IMR-90 (cell line): ENCODE measurements around the gene POU4F1. TPM values are rescaled to one million over a fixed set of nuclear protein-coding genes. Genes with fewer than 3 reads are reported as not detected.

Experiments used
- ATAC-seq: fragments of 200-7000 bp; cut with Tn5 transposase; 2 replicates; pipeline ENCODE4 v1.9.1; 2020; ENCODE audit warnings: low read depth, mild to moderate bottlenecking, moderate library complexity
- BruUV-seq: library from RNA; stranded (reverse); fragments of 400-500 nt; replicated peaks from 2 replicates; lab custom pipeline; 2021; lab: Mats Ljungman, UMichigan
- CTCF ChIA-PET: fragments of 300-600 bp; formaldehyde crosslinking; extraction: SDS; loops from one replicate; lab custom pipeline; 2021; ENCODE audit warnings: antibody characterized with exemption; lab: Yijun Ruan, JAX
- POLR2A ChIA-PET: fragments of 300-600 bp; sonication (Branson Sonifier 250); formaldehyde crosslinking; loops from one replicate; lab custom pipeline; 2022; ENCODE audit warnings: antibody characterized with exemption; ENCODE audit not compliant: unreplicated experiment; lab: Charles Lee
- DNase-seq: peaks from one replicate; pipeline ENCODE4 v3.0.0; 2013
- H2AFZ ChIP-seq: replicated peaks from 2 replicates; pipeline ENCODE3; 2013; ENCODE audit warnings: low read length, mild to moderate bottlenecking; ENCODE audit not compliant: poor library complexity
- H2AK5ac ChIP-seq: 2 replicates; pipeline ENCODE4 v1.6.1; 2013; ENCODE audit warnings: low read depth, low read length, inconsistent platforms
- H2AK9ac ChIP-seq: replicated peaks from 2 replicates; pipeline ENCODE3; 2013; ENCODE audit warnings: mild to moderate bottlenecking, low read depth, low read length, moderate library complexity; ENCODE audit not compliant: poor library complexity
- H2BK120ac ChIP-seq: 2 replicates; pipeline ENCODE4 v1.6.1; 2013; ENCODE audit warnings: low read depth, low read length, inconsistent platforms
- H2BK15ac ChIP-seq: 3 replicates; pipeline ENCODE4 v1.6.1; 2013; ENCODE audit warnings: low read depth, low read length, inconsistent platforms
- H2BK20ac ChIP-seq: 2 replicates; pipeline ENCODE4 v1.6.1; 2013; ENCODE audit warnings: low read depth, mild to moderate bottlenecking, inconsistent platforms, low read length, moderate library complexity
- H2BK5ac ChIP-seq: 2 replicates; pipeline ENCODE4 v1.6.1; 2013; ENCODE audit warnings: mild to moderate bottlenecking, low read depth, low read length, inconsistent platforms; ENCODE audit not compliant: poor library complexity, severe bottlenecking
- H3K14ac ChIP-seq: replicated peaks from 2 replicates; pipeline ENCODE4 v1.6.1; 2013; ENCODE audit warnings: low read depth, low read length, inconsistent platforms
- H3K18ac ChIP-seq: 2 replicates; pipeline ENCODE4 v1.6.1; 2013; ENCODE audit warnings: low read depth, low read length, control low read depth
- H3K23ac ChIP-seq: 2 replicates; pipeline ENCODE4 v1.6.1; 2013; ENCODE audit warnings: low read depth, low read length, inconsistent platforms
- H3K27ac ChIP-seq: 2 replicates; pipeline ENCODE4 v1.5.1; 2013; ENCODE audit warnings: mild to moderate bottlenecking, control low read depth, low read length; ENCODE audit not compliant: insufficient read depth
- H3K27me3 ChIP-seq: 2 replicates; pipeline ENCODE4 v1.6.1; 2013; ENCODE audit warnings: low read length; ENCODE audit not compliant: control insufficient read depth, insufficient read depth
- H3K36me3 ChIP-seq: 2 replicates; pipeline ENCODE4 v1.6.1; 2013; ENCODE audit warnings: low read length, mixed read lengths; ENCODE audit not compliant: control insufficient read depth, insufficient read depth
- H3K4ac ChIP-seq: 2 replicates; pipeline ENCODE4 v1.6.1; 2013; ENCODE audit warnings: low read depth, low read length, inconsistent platforms
- H3K4me1 ChIP-seq: 2 replicates; pipeline ENCODE4 v1.6.1; 2013; ENCODE audit warnings: low read length, mixed read lengths; ENCODE audit not compliant: control insufficient read depth, insufficient read depth
- H3K4me2 ChIP-seq: 2 replicates; pipeline ENCODE4 v1.6.1; 2013; ENCODE audit warnings: low read depth, mild to moderate bottlenecking, control low read depth, low read length, moderate library complexity
- H3K4me3 ChIP-seq: 2 replicates; pipeline ENCODE4 v1.5.1; 2013; ENCODE audit warnings: low read depth, mild to moderate bottlenecking, control low read depth, low read length, moderate library complexity; ENCODE audit not compliant: insufficient read depth
- H3K56ac ChIP-seq: 2 replicates; pipeline ENCODE4 v1.6.1; 2013; ENCODE audit warnings: low read length, inconsistent platforms; ENCODE audit not compliant: insufficient read depth; ENCODE audit errors: extremely low read depth
- H3K79me1 ChIP-seq, 2 experiments: 2 replicates each; pipeline ENCODE4 v1.6.1; 2013; ENCODE audit warnings: low read length in 2 of 2, inconsistent platforms in 1 of 2, low read depth in 1 of 2
- H3K9ac ChIP-seq: 2 replicates; pipeline ENCODE4 v1.6.1; 2013; ENCODE audit warnings: low read depth, low read length, control low read depth
- H3K9me1 ChIP-seq: 2 replicates; pipeline ENCODE4 v1.6.1; 2013; ENCODE audit warnings: low read length, inconsistent platforms; ENCODE audit not compliant: insufficient read depth
- H3K9me3 ChIP-seq: 2 replicates; pipeline ENCODE4 v1.6.1; 2013; ENCODE audit warnings: low read length; ENCODE audit not compliant: control insufficient read depth, insufficient read depth
- H4K20me1 ChIP-seq: 2 replicates; pipeline ENCODE4 v1.6.1; 2013; ENCODE audit warnings: low read length, inconsistent platforms; ENCODE audit not compliant: insufficient read depth
- H4K5ac ChIP-seq: 2 replicates; pipeline ENCODE4 v1.6.1; 2013; ENCODE audit warnings: mild to moderate bottlenecking, low read depth, low read length, control low read depth
- H4K8ac ChIP-seq, 2 experiments: 2 replicates each; pipeline ENCODE4 v1.6.1; 2013; ENCODE audit warnings: low read depth in 2 of 2, low read length in 2 of 2, control low read depth in 1 of 2, inconsistent platforms in 1 of 2
- H4K91ac ChIP-seq: 2 replicates; pipeline ENCODE4 v1.6.1; 2013; ENCODE audit warnings: low read depth, low read length, inconsistent platforms; ENCODE audit not compliant: insufficient read depth
- CEBPB ChIP-seq: IDR thresholded peaks from 2 replicates; pipeline ENCODE4 v1.6.1; 2012; ENCODE audit warnings: low read depth, low read length, improper control_type of control experiment
- CHD1 ChIP-seq: IDR thresholded peaks from 2 replicates; pipeline ENCODE4 v1.6.1; 2012; ENCODE audit warnings: low read depth, low read length, improper control_type of control experiment
- FOS ChIP-seq: fragments of 150-350 bp; IDR thresholded peaks from 2 replicates; pipeline ENCODE4 v1.6.1; 2016; ENCODE audit warnings: low read depth, low read length
- MAFK ChIP-seq: IDR thresholded peaks from 2 replicates; pipeline ENCODE4 v1.6.1; 2012; ENCODE audit warnings: low read depth, low read length, improper control_type of control experiment
- MAZ ChIP-seq: IDR thresholded peaks from 2 replicates; pipeline ENCODE4 v1.6.1; 2012; ENCODE audit warnings: low read depth, mild to moderate bottlenecking, low read length, improper control_type of control experiment, moderate library complexity, borderline replicate concordance
- MXI1 ChIP-seq: IDR thresholded peaks from 2 replicates; pipeline ENCODE4 v1.6.1; 2012; ENCODE audit warnings: low read depth, mild to moderate bottlenecking, low read length, moderate library complexity, borderline replicate concordance
- POLR2A ChIP-seq: IDR thresholded peaks from 2 replicates; pipeline ENCODE4 v1.6.1; 2012; ENCODE audit warnings: mild to moderate bottlenecking, low read depth, low read length
- RAD21 ChIP-seq: IDR thresholded peaks from 2 replicates; pipeline ENCODE4 v1.6.1; 2012; ENCODE audit warnings: low read length, improper control_type of control experiment
- RFX5 ChIP-seq: IDR thresholded peaks from 2 replicates; pipeline ENCODE4 v1.8.0; 2012; ENCODE audit warnings: low read depth, mild to moderate bottlenecking, low read length, moderate library complexity
- SMC3 ChIP-seq: fragments of 150-350 bp; IDR thresholded peaks from 2 replicates; pipeline ENCODE4 v1.6.1; 2016; ENCODE audit warnings: low read depth, mild to moderate bottlenecking, antibody characterized with exemption, low read length, moderate library complexity
- USF2 ChIP-seq: fragments of 150-350 bp; IDR thresholded peaks from 2 replicates; pipeline ENCODE4 v1.6.1; 2017; ENCODE audit warnings: mild to moderate bottlenecking, antibody characterized with exemption, low read length, low read depth
- WGBS, 2 experiments: methylation state at CpG; one replicate each; pipeline versions ENCODE4 v1.1.5 to v1.1.7; 2013; ENCODE audit warnings: missing lambda C conversion rate in 2 of 2; ENCODE audit not compliant: insufficient read length in 1 of 2; ENCODE audit errors: extremely low coverage in 2 of 2; 5-methylcytosine and 5-hydroxymethylcytosine counted together
- dilution Hi-C: fragments of 300-500 bp; cut with HindIII; formaldehyde crosslinking; loops from one replicate; pipeline ENCODE4 v1.14.3; 2018; ENCODE audit warnings: low sequenced_read_pairs; ENCODE audit not compliant: unreplicated experiment
- in situ Hi-C: fragments of 300-500 bp; cut with MboI; formaldehyde crosslinking; loops from 3 replicates; pipeline ENCODE4 v1.14.3; 2019; ENCODE audit warnings: low sequenced_read_pairs, inconsistent platforms, mixed read lengths
- intact Hi-C: fragments of 100-400 bp; cut with micrococcal nuclease; formaldehyde crosslinking; loops from 2 replicates; pipeline ENCODE4 v1.10.0; 2022
- polyA plus RNA-seq, 3 experiments: library from polyadenylated mRNA; depleted of rRNA; stranded (reverse); fragments of >200 nt; gene quantifications; 2 replicates each; pipeline ENCODE4 v1.2.3, GENCODE V29; 2012; ENCODE audit warnings: low replicate concordance in 1 of 3
- total RNA-seq: library from RNA; depleted of rRNA; stranded (reverse); fragments of >200 nt; gene quantifications from 2 replicates; pipeline ENCODE4 v1.2.3, GENCODE V29; 2012
- TF ChIP-seq, protein P1 (sequence below): conservative IDR thresholded peaks from 2 replicates; pipeline ENCODE4 v1.5.1; 2012; ENCODE audit warnings: mild to moderate bottlenecking, low read depth, low read length, improper control_type of control experiment

Gene POU4F1
- total and polyA plus RNA-seq, 2 of the 4 experiments (the other 2 are of a cell fraction): 0.02 TPM; not detected in 1

DNA sequence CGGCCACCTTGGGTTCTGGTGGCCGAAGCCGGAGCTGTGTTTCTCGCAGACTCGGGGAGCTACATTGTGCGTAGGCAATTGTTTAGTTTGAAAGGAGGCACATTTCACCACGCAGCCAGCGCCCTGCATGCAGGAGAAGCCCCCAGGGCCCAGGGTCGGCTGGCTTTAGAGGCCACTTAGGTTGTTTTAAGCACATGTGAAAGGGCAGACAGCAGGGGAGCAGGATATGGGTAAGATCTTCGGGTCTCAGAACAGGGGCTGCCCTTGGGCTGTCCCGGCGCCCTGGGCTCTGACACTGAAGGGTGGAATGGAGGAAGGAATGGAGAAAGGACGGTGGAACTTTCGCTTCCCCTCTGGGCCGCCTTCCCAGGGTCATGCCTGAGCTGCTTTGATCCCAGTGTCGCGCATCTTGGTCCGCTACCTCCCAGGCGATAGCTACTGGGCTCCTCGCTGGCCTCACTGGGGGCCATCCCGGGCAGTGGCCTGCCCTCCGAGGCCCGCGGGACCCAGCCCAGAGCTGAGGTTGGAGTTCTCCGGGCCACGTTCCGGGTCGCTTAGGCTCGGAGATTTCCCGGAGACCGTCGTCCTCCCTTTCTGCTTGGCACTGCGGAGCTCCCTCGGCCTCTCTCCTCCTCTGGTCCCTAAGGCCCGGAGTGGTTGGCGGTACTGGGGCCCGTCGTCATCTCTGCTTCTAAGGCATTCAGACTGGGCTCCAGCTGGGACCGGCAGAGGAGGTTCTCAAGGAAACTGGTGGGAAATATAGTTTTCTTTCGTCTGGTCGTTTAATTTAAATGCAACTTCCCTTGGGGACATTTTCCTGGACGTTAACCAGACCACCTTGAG, 4.3 kb upstream of the POU4F1 start (continued):
- no peak for TF ChIP-seq RAD21

GRCh38 chr13:78606471-78607408, 3.4 kb upstream of the POU4F1 start:
- CTCF ChIA-PET: no interaction called here
- intact Hi-C loops: no loop called here
- TF ChIP-seq MAZ (no peak), USF2 (no peak), RFX5 (no peak), SMC3 (no peak), CEBPB (no peak), MAFK (no peak), FOS (no peak), MXI1 (no peak), RAD21 (no peak), POLR2A (no peak), CHD1 (no peak)
- TF ChIP-seq, protein P1, sequence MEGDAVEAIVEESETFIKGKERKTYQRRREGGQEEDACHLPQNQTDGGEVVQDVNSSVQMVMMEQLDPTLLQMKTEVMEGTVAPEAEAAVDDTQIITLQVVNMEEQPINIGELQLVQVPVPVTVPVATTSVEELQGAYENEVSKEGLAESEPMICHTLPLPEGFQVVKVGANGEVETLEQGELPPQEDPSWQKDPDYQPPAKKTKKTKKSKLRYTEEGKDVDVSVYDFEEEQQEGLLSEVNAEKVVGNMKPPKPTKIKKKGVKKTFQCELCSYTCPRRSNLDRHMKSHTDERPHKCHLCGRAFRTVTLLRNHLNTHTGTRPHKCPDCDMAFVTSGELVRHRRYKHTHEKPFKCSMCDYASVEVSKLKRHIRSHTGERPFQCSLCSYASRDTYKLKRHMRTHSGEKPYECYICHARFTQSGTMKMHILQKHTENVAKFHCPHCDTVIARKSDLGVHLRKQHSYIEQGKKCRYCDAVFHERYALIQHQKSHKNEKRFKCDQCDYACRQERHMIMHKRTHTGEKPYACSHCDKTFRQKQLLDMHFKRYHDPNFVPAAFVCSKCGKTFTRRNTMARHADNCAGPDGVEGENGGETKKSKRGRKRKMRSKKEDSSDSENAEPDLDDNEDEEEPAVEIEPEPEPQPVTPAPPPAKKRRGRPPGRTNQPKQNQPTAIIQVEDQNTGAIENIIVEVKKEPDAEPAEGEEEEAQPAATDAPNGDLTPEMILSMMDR: no peak

More at GRCh38 chr13:78606471-78607408, 3.4 kb upstream of the POU4F1 start:
- no peak overlapping the region for H2BK120ac ChIP-seq
- no peak overlapping the region for H4K5ac ChIP-seq
- no peaks in the 10 kb centered on the region for H3K9me1 ChIP-seq
- 11% methylated on average over 5 of the region's 30 CpGs; no CpG with 5 or more reads in 1 of the 2 experiments for WGBS, 2 experiments
- no peak overlapping the region for H3K18ac ChIP-seq
- H3K4me1 ChIP-seq: peaks cover 3% of the 10 kb centered on the region; the same call in 1 of the 2 replicates
- H3K4me3 ChIP-seq: no peak overlapping the region
- no peak overlapping the region for H2AFZ ChIP-seq
- peaks cover 10% of the 10 kb centered on the region; the same call in 1 of the 2 replicates for H3K9me3 ChIP-seq
- in situ Hi-C loops: no loop called here
- H3K36me3 ChIP-seq: no peaks in the 10 kb centered on the region
- BruUV-seq: no TSS peak
- peaks cover 89% of the 10 kb centered on the region for H3K27me3 ChIP-seq
- H3K79me1 ChIP-seq: no peaks in the 10 kb centered on the region
- no peak overlapping the region for H2BK15ac ChIP-seq
- no peak for DNase-seq
- dilution Hi-C loops: no loop called here
- H4K8ac ChIP-seq: no peak overlapping the region
- H3K27ac ChIP-seq: no peak overlapping the region
- no peak overlapping the region for H3K4me2 ChIP-seq
- POLR2A ChIA-PET: no interaction called here
- H4K91ac ChIP-seq: no peak overlapping the region
- no peak for ATAC-seq
- no peak overlapping the region for H3K14ac ChIP-seq
- H2AK5ac ChIP-seq: no peak overlapping the region
- H3K4ac ChIP-seq: no peak overlapping the region
- H3K23ac ChIP-seq: no peak overlapping the region
- H4K20me1 ChIP-seq: no peaks in the 10 kb centered on the region; the same call in 1 of the 2 replicates
- H3K56ac ChIP-seq: no peak overlapping the region
- H2BK20ac ChIP-seq: no peak overlapping the region
- H2BK5ac ChIP-seq: no peak overlapping the region
- H3K9ac ChIP-seq: no peak overlapping the region
- no peak overlapping the region for H2AK9ac ChIP-seq
